Stomach (tissue), 9 donors: ENCODE data around the gene VRK3. TPM values are rescaled to one million over a fixed set of nuclear protein-coding genes. Genes with fewer than 3 reads are reported as not detected.

Source experiments
- DNase-seq, 2 donors: peaks; one replicate each; pipeline versions ENCODE4 v3.0.0 to v3.0.0-alpha.2; 2013 to 2019
- H3K27ac ChIP-seq, 5 donors: fragments of 200-600 bp in 4 of 5; sonication (generic) in 4 of 5; one replicate each; pipeline ENCODE4 v1.5.1; 2013 to 2019; ENCODE audit warnings: mild to moderate bottlenecking in 1 of 5, moderate library complexity in 1 of 5
- H3K27me3 ChIP-seq, 3 donors: fragments of 200-600 bp; sonication (generic); one replicate each; pipeline ENCODE4 v1.5.1; 2017 to 2019; ENCODE audit warnings: mixed run types in 1 of 3
- H3K36me3 ChIP-seq, 4 donors: fragments of 200-600 bp; sonication (generic); 1 replicate in 3 of 4; 2 replicates in 1 of 4; pipeline ENCODE4 v1.5.1; 2016 to 2019
- H3K4me1 ChIP-seq, 4 donors: fragments of 200-600 bp; sonication (generic); one replicate each; pipeline ENCODE4 v1.5.1; 2016 to 2019
- H3K4me3 ChIP-seq, 4 donors: fragments of 200-600 bp; sonication (generic) in 3 of 4; one replicate each; pipeline ENCODE4 v1.5.1; 2016 to 2019; ENCODE audit warnings: mild to moderate bottlenecking in 1 of 4
- H3K9me3 ChIP-seq, 4 donors: fragments of 200-600 bp; sonication (generic); one replicate each; pipeline ENCODE4 v1.5.1; 2016 to 2019
- CTCF ChIP-seq, 7 experiments: fragments of 450-650 bp in 4 of 7; fragments of 200-600 bp in 3 of 7; sonication (generic) in 3 of 7; IDR thresholded peaks; one replicate each; pipeline ENCODE4 v1.5.1; 2016 to 2019; ENCODE audit warnings: antibody characterized with exemption in 7 of 7, control low read depth in 2 of 7, mild to moderate bottlenecking in 1 of 7
- EP300 ChIP-seq: sonication (generic); formaldehyde crosslinking; IDR thresholded peaks from one replicate; pipeline ENCODE4 v1.6.1; 2017; ENCODE audit warnings: antibody characterized with exemption
- POLR2A ChIP-seq, 4 donors: fragments of 450-650 bp; IDR thresholded peaks; one replicate each; pipeline ENCODE4 v1.6.1; 2016; ENCODE audit warnings: antibody characterized with exemption in 4 of 4, control low read depth in 2 of 4, mild to moderate bottlenecking in 1 of 4, moderate library complexity in 1 of 4
- POLR2AphosphoS5 ChIP-seq, 3 donors: sonication (generic); formaldehyde crosslinking; IDR thresholded peaks; one replicate each; pipeline ENCODE4 v1.6.1; 2016; ENCODE audit warnings: antibody characterized with exemption in 3 of 3
- WGBS, 5 donors: extraction: QIAGEN DNeasy Blood & Tissue Kit in 3 of 5; methylation state at CpG; one replicate each; pipeline versions ENCODE4 v1.1.5 to v1.1.7; 2013 to 2018; 5-methylcytosine and 5-hydroxymethylcytosine counted together
- intact Hi-C: fragments of 100-400 bp; cut with DNase I; formaldehyde crosslinking; loops from one replicate; pipeline ENCODE4 v1.15.1; 2023; ENCODE audit warnings: low total_unique reads
- polyA plus RNA-seq, 3 donors: library from polyadenylated mRNA; stranded (reverse); fragments of 200-250 nt; gene quantifications; one replicate each; pipeline ENCODE4 v1.2.3, GENCODE V29; 2013
- total RNA-seq, 5 donors: library from RNA; depleted of rRNA; stranded (reverse); fragments of >200 nt; gene quantifications; one replicate each; pipeline versions ENCODE4 v1.1.0 to v1.2.3, GENCODE V29; 2014 to 2016
- donor health status: healthy with polysubstance abuse.
- donor health status: Bipolar disorder and iron deficiency.
- donor health status: healthy.

Gene VRK3
- total and polyA plus RNA-seq, 8 donors, result 3.5 to 39.7 (median 22.8) TPM

GRCh38 chr19:50003254-50003788, 21.9 kb downstream of the VRK3 start:
- WGBS, 5 donors, result 78 to 92% (median 90%) methylated on average over 17 of the region's 17 CpGs
- Histone ChIP-seq H3K27me3 (no peaks in the 10 kb centered on the region), H3K4me3 (no peak overlapping the region), H3K4me1 (peaks cover 0 to 30% (median 18%) of the 10 kb centered on the region in 4 donors), H3K27ac (peak overlapping the region in 3 of 5 donors; percentile 48 to 76 (median 75)), H3K36me3 (peaks cover 59 to 100% (median 99%) of the 10 kb centered on the region in 4 donors), H3K9me3 (no peaks in the 10 kb centered on the region)
- intact Hi-C loops, result no loop called here
- TF ChIP-seq CTCF (IDR thresholded peaks at IDR 0.05) (no peak), POLR2AphosphoS5 (IDR thresholded peaks at IDR 0.05) (no peak), EP300 (no peak), POLR2A (IDR thresholded peaks at IDR 0.05) (no peak)
- no peak for DNase-seq

- WGBS, 5 donors, result 82 to 95% (median 92%) methylated on average over 6 of the region's 6 CpGs
- intact Hi-C loops, result no loop called here
- H3K4me1 ChIP-seq, result peaks cover 0 to 30% (median 18%) of the 10 kb centered on the region in 4 donors
- H3K9me3 ChIP-seq, result no peaks in the 10 kb centered on the region
- H3K4me3 ChIP-seq, result no peak overlapping the region
- no peak for TF ChIP-seq POLR2A (IDR thresholded peaks at IDR 0.05)
- TF ChIP-seq POLR2AphosphoS5 (IDR thresholded peaks at IDR 0.05), result no peak
- no peak for TF ChIP-seq EP300
- TF ChIP-seq CTCF (IDR thresholded peaks at IDR 0.05), result no peak
- H3K27me3 ChIP-seq, result no peaks in the 10 kb centered on the region
- DNase-seq, result no peak
- H3K36me3 ChIP-seq, result peaks cover 52 to 100% (median 99%) of the 10 kb centered on the region in 4 donors
- peak overlapping the region in 1 of 5 donors; percentile 76 for H3K27ac ChIP-seq
Measured at GRCh38 chr19:50002386-50002960, 22.7 kb downstream of the VRK3 start.

- Histone ChIP-seq H3K27me3 (no peaks in the 10 kb centered on the region), H3K4me1 (peaks cover 0 to 30% (median 18%) of the 10 kb centered on the region in 4 donors), H3K36me3 (peaks cover 49 to 100% (median 99%) of the 10 kb centered on the region in 4 donors), H3K27ac (no peak overlapping the region), H3K9me3 (no peaks in the 10 kb centered on the region), H3K4me3 (no peak overlapping the region)
- no peak for DNase-seq
- TF ChIP-seq POLR2AphosphoS5 (IDR thresholded peaks at IDR 0.05), result no peak
- TF ChIP-seq EP300, result no peak
- 85 to 96% (median 93%) methylated on average over 8 of the region's 8 CpGs for WGBS, 5 donors
- intact Hi-C loops, result no loop called here
Measured at GRCh38 chr19:50001775-50002174, 23.4 kb downstream of the VRK3 start.

GRCh38 chr19:50000841-50001557, 24.2 kb downstream of the VRK3 start:
- no peak overlapping the region for H3K27ac ChIP-seq
- peaks cover 49 to 100% (median 99%) of the 10 kb centered on the region in 4 donors for H3K36me3 ChIP-seq
- intact Hi-C loops, result no loop called here

More at GRCh38 chr19:50000841-50001557, 24.2 kb downstream of the VRK3 start:
- Histone ChIP-seq H3K9me3 (no peaks in the 10 kb centered on the region), H3K27me3 (no peaks in the 10 kb centered on the region), H3K4me1 (peaks cover 0 to 30% (median 18%) of the 10 kb centered on the region in 4 donors), H3K4me3 (no peak overlapping the region)
- TF ChIP-seq CTCF (IDR thresholded peaks at IDR 0.05) (no peak), POLR2A (IDR thresholded peaks at IDR 0.05) (no peak), EP300 (no peak), POLR2AphosphoS5 (IDR thresholded peaks at IDR 0.05) (no peak)
- 87 to 92% (median 91%) methylated on average over 16 of the region's 16 CpGs for WGBS, 5 donors
- DNase-seq, result no peak
